PC-9 (cell line): ENCODE results near the gene AIFM1. TPM values are rescaled to one million over a fixed set of nuclear protein-coding genes. Genes with fewer than 3 reads are reported as not detected.

Experiments
- BruUV-seq: library from RNA; stranded (reverse); fragments of 400-500 nt; replicated peaks from 2 replicates; lab custom pipeline; 2021; lab: Mats Ljungman, UMichigan
- CTCF ChIA-PET: fragments of 300-600 bp; sonication (Branson Sonifier 250); formaldehyde crosslinking; loops from one replicate; lab custom pipeline; 2022; ENCODE audit warnings: antibody characterized with exemption; lab: Charles Lee
- POLR2A ChIA-PET: fragments of 300-600 bp; sonication (Branson Sonifier 250); formaldehyde crosslinking; loops from one replicate; lab custom pipeline; 2022; ENCODE audit warnings: antibody characterized with exemption; ENCODE audit not compliant: unreplicated experiment; lab: Charles Lee
- DNase-seq, 2 experiments: peaks; one replicate each; pipeline versions ENCODE4 v3.0.0 to v3.0.0-alpha.2; 2015 to 2022; ENCODE audit warnings: mixed read lengths in 1 of 2
- H2AFZ ChIP-seq: fragments of 200-600 bp; sonication (generic); 2 replicates; pipeline ENCODE4 v1.8.1; 2017; ENCODE audit warnings: antibody characterized with exemption
- H3F3A ChIP-seq: fragments of 200-600 bp; sonication (generic); 2 replicates; pipeline ENCODE4 v1.8.1; 2017; ENCODE audit warnings: antibody characterized with exemption, mild to moderate bottlenecking, low read depth; ENCODE audit not compliant: insufficient read depth
- H3K27ac ChIP-seq: fragments of 200-600 bp; sonication (generic); 2 replicates; pipeline ENCODE4 v1.6.1; 2016; ENCODE audit warnings: mixed run types
- H3K27me3 ChIP-seq: fragments of 200-600 bp; sonication (generic); 2 replicates; pipeline ENCODE4 v1.6.1; 2016; ENCODE audit warnings: low read depth, mixed run types; ENCODE audit not compliant: insufficient read depth
- H3K36me3 ChIP-seq: fragments of 200-600 bp; sonication (generic); 2 replicates; pipeline ENCODE4 v1.6.1; 2016; ENCODE audit warnings: low read depth, mixed run types
- H3K4me1 ChIP-seq: fragments of 200-600 bp; sonication (generic); replicated peaks from 2 replicates; pipeline ENCODE4 v1.6.1; 2016; ENCODE audit warnings: mixed run types; ENCODE audit not compliant: insufficient read depth
- H3K4me2 ChIP-seq: fragments of 200-600 bp; sonication (generic); 2 replicates; pipeline ENCODE4 v1.6.1; 2017; ENCODE audit warnings: mixed run types
- H3K4me3 ChIP-seq: fragments of 200-600 bp; sonication (generic); 2 replicates; pipeline ENCODE4 v1.6.1; 2016; ENCODE audit warnings: mixed run types
- H3K79me2 ChIP-seq: fragments of 200-600 bp; sonication (generic); 2 replicates; pipeline ENCODE4 v1.6.1; 2017; ENCODE audit warnings: low read depth, mixed run types
- H3K9me2 ChIP-seq: fragments of 200-600 bp; sonication (generic); 2 replicates; pipeline ENCODE4 v1.8.1; 2017; ENCODE audit warnings: mild to moderate bottlenecking; ENCODE audit not compliant: insufficient read depth
- H3K9me3 ChIP-seq: fragments of 200-600 bp; sonication (generic); 2 replicates; pipeline ENCODE4 v1.8.1; 2016; ENCODE audit warnings: low read depth; ENCODE audit not compliant: insufficient read depth
- H4K20me1 ChIP-seq: fragments of 200-600 bp; sonication (generic); 2 replicates; pipeline ENCODE4 v1.8.1; 2017; ENCODE audit not compliant: insufficient read depth
- EZH2 ChIP-seq: fragments of 200-600 bp; sonication (generic); IDR thresholded peaks from 2 replicates; pipeline ENCODE4 v1.8.0; 2017; ENCODE audit warnings: antibody characterized with exemption, low read depth
- intact Hi-C: fragments of 100-400 bp; cut with micrococcal nuclease; formaldehyde crosslinking; loops from one replicate; pipeline ENCODE4 v1.10.0; 2022; ENCODE audit not compliant: unreplicated experiment
- total RNA-seq: library from RNA; stranded (reverse); gene quantifications from 2 replicates; pipeline ENCODE4 v1.2.3, GENCODE V29; 2021
- TF ChIP-seq, protein P1 (sequence below): fragments of 200-600 bp; sonication (generic); conservative IDR thresholded peaks from 2 replicates; pipeline ENCODE4 v1.6.1; 2017; ENCODE audit warnings: mixed run types, antibody characterized with exemption, mild to moderate bottlenecking, moderate library complexity

The AIFM1 gene
- total RNA-seq, 1 experiment from 2014 or later: 83.3 TPM

DNA sequence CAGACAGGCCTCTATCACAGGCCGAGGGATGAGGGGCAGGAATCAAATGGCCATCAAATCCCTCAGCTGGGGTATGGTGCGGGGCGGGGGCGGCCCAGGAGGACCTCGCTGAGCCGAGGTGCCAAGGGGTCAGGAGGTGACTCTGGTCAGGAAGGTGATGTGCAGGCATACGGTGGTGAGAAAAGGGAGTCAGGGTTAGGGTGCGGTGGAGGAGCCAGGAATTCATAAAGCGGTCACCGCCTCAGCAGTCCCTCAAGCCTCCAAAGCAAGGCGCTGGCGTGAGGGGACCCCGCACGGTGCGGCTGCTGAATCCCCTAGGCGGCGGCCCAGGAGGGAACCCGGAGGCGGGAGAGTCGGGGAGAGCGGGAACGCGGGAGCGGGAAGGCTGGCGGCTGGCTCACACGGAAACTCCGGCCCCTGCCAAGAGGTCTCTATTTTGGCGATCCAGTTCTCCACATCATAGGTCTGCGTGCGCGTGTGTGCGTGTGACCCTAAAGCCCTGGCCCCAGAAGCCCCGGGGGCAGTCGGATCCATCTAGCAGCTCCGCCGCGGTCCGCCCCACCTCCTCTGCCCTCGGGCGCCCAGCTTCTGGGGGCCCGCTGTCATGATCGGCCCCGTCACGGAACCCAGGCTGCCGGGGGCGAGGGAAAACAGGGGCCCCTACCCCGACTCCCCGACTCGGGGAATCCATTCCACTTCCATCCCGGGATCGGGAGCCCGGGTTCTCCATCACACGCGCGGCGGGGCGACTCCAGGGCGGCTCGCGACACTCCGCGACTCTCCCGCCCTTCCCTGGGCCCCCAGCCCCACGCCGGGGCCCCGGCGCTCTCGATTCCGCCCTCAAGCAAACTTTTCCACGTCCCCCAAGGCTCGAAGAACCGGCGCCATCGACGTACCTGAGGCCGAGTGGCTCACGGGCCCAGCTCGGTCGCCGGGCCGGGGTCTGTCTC lies 55.9 kb downstream of the AIFM1 start:
- POLR2A ChIA-PET: interaction anchor here (0.6 kb wide), 4 partner anchors 12 to 263 kb away, joined by 3 to 5 read pairs (median 4); no protein-coding TSS in a partner anchor
- intact Hi-C loops: loop anchor here (2.0 to 5.0 kb wide), 3 partner anchors 15 to 127 kb away; partner anchors contain the start of genes AIFM1 and BCORL1
- peak overlapping the region; percentile 94 for H3K4me3 ChIP-seq

GRCh38 chrX:130108647-130109428 lies 56.8 kb downstream of the AIFM1 start:
- ChIA-PET POLR2A (interaction anchor here (0.6 kb wide), 5 partner anchors 12 to 556 kb away, joined by 3 to 6 read pairs (median 5); no protein-coding TSS in a partner anchor), CTCF (interaction anchor here (0.7 kb wide), 1 partner anchor 10 kb away, joined by 3 read pairs; no protein-coding TSS in a partner anchor)
- Histone ChIP-seq H3K4me2 (peak overlapping the region; percentile 94), H3K9me2 (no peaks in the 10 kb centered on the region), H3K36me3 (0 out of 2 replicates have a peak, but pooled peaks cover 3% of the 10 kb centered on the region), H3K79me2 (peaks cover 64% of the 10 kb centered on the region), H3K9me3 (no peaks in the 10 kb centered on the region), H3K4me1 (peaks cover 73% of the 10 kb centered on the region), H2AFZ (no peak overlapping the region), H3F3A (peaks cover 40% of the 10 kb centered on the region), H3K27ac (peak overlapping the region; percentile 92), H4K20me1 (peaks cover 30% of the 10 kb centered on the region), H3K4me3 (peak overlapping the region; percentile 94), H3K27me3 (no peaks in the 10 kb centered on the region)
- peak; percentile 59 to 62 for DNase-seq
- TF ChIP-seq EZH2: no peak
- TF ChIP-seq, protein P1, sequence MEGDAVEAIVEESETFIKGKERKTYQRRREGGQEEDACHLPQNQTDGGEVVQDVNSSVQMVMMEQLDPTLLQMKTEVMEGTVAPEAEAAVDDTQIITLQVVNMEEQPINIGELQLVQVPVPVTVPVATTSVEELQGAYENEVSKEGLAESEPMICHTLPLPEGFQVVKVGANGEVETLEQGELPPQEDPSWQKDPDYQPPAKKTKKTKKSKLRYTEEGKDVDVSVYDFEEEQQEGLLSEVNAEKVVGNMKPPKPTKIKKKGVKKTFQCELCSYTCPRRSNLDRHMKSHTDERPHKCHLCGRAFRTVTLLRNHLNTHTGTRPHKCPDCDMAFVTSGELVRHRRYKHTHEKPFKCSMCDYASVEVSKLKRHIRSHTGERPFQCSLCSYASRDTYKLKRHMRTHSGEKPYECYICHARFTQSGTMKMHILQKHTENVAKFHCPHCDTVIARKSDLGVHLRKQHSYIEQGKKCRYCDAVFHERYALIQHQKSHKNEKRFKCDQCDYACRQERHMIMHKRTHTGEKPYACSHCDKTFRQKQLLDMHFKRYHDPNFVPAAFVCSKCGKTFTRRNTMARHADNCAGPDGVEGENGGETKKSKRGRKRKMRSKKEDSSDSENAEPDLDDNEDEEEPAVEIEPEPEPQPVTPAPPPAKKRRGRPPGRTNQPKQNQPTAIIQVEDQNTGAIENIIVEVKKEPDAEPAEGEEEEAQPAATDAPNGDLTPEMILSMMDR: no peak
- BruUV-seq: TSS peak; percentile 30
- intact Hi-C loops: loop anchor here (2.0 kb wide), 1 partner anchor 16 kb away; no protein-coding TSS in a partner anchor

More for the DNA sequence above, 55.9 kb downstream of the AIFM1 start:
- TF ChIP-seq EZH2: no peak
- TF ChIP-seq, protein P1: no peak
- Histone ChIP-seq H3K4me1 (peaks cover 76% of the 10 kb centered on the region), H3K9me3 (no peaks in the 10 kb centered on the region), H3F3A (peaks cover 43% of the 10 kb centered on the region), H4K20me1 (peaks cover 30% of the 10 kb centered on the region), H2AFZ (peak overlapping the region; percentile 84), H3K27me3 (no peaks in the 10 kb centered on the region), H3K79me2 (peaks cover 55% of the 10 kb centered on the region), H3K27ac (peak overlapping the region; percentile 92), H3K4me2 (peak overlapping the region; percentile 94), H3K36me3 (0 out of 2 replicates have a peak, but pooled peaks cover 3% of the 10 kb centered on the region), H3K9me2 (no peaks in the 10 kb centered on the region)
- no TSS peak for BruUV-seq
- CTCF ChIA-PET: no interaction called here
- no peak for DNase-seq

DNA sequence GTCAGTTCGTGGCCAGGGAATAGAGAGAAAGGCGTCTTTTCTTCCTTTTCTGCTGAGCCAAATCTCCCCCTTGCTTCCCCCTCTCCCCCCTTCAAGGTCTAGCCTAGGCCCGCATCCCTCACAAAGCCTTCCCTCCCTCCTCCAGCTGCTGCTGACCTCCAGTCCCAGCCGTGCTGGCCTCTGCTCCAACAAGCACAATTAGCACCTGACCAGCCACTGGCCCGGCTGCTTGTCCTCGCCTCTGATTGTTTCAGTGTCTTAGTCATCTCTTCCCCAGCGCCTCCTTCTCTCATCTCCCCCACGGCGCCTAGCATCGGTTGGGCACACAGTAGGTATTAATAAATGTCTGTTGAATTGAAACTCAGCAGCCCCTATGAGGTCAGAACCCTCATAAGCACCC lies 59.6 kb downstream of the AIFM1 start:
- Histone ChIP-seq H3K9me3 (no peaks in the 10 kb centered on the region), H3F3A (peaks cover 30% of the 10 kb centered on the region), H3K27ac (no peak overlapping the region), H3K4me2 (peak overlapping the region; percentile 94; the same call in 1 of the 2 replicates), H4K20me1 (peaks cover 30% of the 10 kb centered on the region), H3K4me3 (no peak overlapping the region), H2AFZ (no peak overlapping the region), H3K36me3 (0 out of 2 replicates have a peak, but pooled peaks cover 3% of the 10 kb centered on the region), H3K27me3 (no peaks in the 10 kb centered on the region), H3K9me2 (no peaks in the 10 kb centered on the region), H3K4me1 (peaks cover 56% of the 10 kb centered on the region), H3K79me2 (peaks cover 91% of the 10 kb centered on the region)
- no peak for DNase-seq
- POLR2A ChIA-PET: no interaction called here
- TF ChIP-seq, protein P1: no peak
- no peak for TF ChIP-seq EZH2
- CTCF ChIA-PET: no interaction called here
- intact Hi-C loops: no loop called here
- no TSS peak for BruUV-seq
